ENCODE measurements around the gene GPR37. TPM values are rescaled to one million over a fixed set of nuclear protein-coding genes. Genes with fewer than 3 reads are reported as not detected.

The GPR37 gene
- total and polyA plus RNA-seq, 10 of the 15 experiments (the other 5 are each of a cell fraction or from before 2014, with no cell fraction given) = 0.02 TPM; not detected in 9

GRCh38 chr7:124713086-124713485, 52.5 kb downstream of the GPR37 start (continued):
- TF ChIP-seq, protein P1, sequence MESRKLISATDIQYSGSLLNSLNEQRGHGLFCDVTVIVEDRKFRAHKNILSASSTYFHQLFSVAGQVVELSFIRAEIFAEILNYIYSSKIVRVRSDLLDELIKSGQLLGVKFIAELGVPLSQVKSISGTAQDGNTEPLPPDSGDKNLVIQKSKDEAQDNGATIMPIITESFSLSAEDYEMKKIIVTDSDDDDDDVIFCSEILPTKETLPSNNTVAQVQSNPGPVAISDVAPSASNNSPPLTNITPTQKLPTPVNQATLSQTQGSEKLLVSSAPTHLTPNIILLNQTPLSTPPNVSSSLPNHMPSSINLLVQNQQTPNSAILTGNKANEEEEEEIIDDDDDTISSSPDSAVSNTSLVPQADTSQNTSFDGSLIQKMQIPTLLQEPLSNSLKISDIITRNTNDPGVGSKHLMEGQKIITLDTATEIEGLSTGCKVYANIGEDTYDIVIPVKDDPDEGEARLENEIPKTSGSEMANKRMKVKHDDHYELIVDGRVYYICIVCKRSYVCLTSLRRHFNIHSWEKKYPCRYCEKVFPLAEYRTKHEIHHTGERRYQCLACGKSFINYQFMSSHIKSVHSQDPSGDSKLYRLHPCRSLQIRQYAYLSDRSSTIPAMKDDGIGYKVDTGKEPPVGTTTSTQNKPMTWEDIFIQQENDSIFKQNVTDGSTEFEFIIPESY (IDR thresholded peaks at IDR 0.05) = no peak
- no peak for TF ChIP-seq CBFB (IDR thresholded peaks at IDR 0.05; ENCODE audit: low read depth)
- TF ChIP-seq, protein P2, sequence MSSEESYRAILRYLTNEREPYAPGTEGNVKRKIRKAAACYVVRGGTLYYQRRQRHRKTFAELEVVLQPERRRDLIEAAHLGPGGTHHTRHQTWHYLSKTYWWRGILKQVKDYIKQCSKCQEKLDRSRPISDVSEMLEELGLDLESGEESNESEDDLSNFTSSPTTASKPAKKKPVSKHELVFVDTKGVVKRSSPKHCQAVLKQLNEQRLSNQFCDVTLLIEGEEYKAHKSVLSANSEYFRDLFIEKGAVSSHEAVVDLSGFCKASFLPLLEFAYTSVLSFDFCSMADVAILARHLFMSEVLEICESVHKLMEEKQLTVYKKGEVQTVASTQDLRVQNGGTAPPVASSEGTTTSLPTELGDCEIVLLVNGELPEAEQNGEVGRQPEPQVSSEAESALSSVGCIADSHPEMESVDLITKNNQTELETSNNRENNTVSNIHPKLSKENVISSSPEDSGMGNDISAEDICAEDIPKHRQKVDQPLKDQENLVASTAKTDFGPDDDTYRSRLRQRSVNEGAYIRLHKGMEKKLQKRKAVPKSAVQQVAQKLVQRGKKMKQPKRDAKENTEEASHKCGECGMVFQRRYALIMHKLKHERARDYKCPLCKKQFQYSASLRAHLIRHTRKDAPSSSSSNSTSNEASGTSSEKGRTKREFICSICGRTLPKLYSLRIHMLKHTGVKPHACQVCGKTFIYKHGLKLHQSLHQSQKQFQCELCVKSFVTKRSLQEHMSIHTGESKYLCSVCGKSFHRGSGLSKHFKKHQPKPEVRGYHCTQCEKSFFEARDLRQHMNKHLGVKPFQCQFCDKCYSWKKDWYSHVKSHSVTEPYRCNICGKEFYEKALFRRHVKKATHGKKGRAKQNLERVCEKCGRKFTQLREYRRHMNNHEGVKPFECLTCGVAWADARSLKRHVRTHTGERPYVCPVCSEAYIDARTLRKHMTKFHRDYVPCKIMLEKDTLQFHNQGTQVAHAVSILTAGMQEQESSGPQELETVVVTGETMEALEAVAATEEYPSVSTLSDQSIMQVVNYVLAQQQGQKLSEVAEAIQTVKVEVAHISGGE (CRISPR knock-in tag; IDR thresholded peaks at IDR 0.05) = no peak
- TF ChIP-seq E2F8 (IDR thresholded peaks at IDR 0.05; ENCODE audit: low read depth, partially characterized antibody) = no peak

Measured in GM12878 (cell line).